HEK293 (cell line): ENCODE measurements around the gene TFAM.

Experiments
- SCRT1 ChIP-seq: fragments of 450-650 bp; formaldehyde crosslinking; IDR thresholded peaks from 2 replicates; pipeline ENCODE4 v1.5.1; 2016; ENCODE audit warnings: missing biosample characterization, missing genetic modification characterization, borderline replicate concordance
- ZFP3 ChIP-seq: fragments of 450-650 bp; formaldehyde crosslinking; IDR thresholded peaks from 2 replicates; pipeline ENCODE4 v1.5.1; 2016; ENCODE audit warnings: low read depth, missing biosample characterization, missing genetic modification characterization
- ZNF121 ChIP-seq: fragments of 450-650 bp; formaldehyde crosslinking; IDR thresholded peaks from 2 replicates; pipeline ENCODE4 v1.5.1; 2016; ENCODE audit warnings: missing biosample characterization, missing genetic modification characterization
- ZNF416 ChIP-seq: fragments of 450-650 bp; formaldehyde crosslinking; IDR thresholded peaks from 2 replicates; pipeline ENCODE4 v1.5.1; 2016; ENCODE audit warnings: missing biosample characterization, missing genetic modification characterization
- ZNF629 ChIP-seq: fragments of 450-650 bp; formaldehyde crosslinking; IDR thresholded peaks from 2 replicates; pipeline ENCODE4 v1.5.1; 2017; ENCODE audit warnings: missing biosample characterization, missing genetic modification characterization
- ZNF658 ChIP-seq: fragments of 450-650 bp; formaldehyde crosslinking; IDR thresholded peaks from 2 replicates; pipeline ENCODE4; 2016; ENCODE audit warnings: missing biosample characterization, missing genetic modification characterization
- ZNF792 ChIP-seq: fragments of 450-650 bp; formaldehyde crosslinking; IDR thresholded peaks from 2 replicates; pipeline ENCODE4 v1.5.1; 2016; ENCODE audit warnings: missing biosample characterization, missing genetic modification characterization
- TF ChIP-seq, protein P1 (sequence below): fragments of 450-650 bp; formaldehyde crosslinking; IDR thresholded peaks from 2 replicates; pipeline ENCODE4 v1.5.1; 2016; ENCODE audit warnings: missing biosample characterization, missing genetic modification characterization
- TF ChIP-seq, protein P2 (sequence below): fragments of 450-650 bp; formaldehyde crosslinking; IDR thresholded peaks from 2 replicates; pipeline ENCODE4 v1.5.1; 2016; ENCODE audit warnings: missing biosample characterization, missing genetic modification characterization

DNA sequence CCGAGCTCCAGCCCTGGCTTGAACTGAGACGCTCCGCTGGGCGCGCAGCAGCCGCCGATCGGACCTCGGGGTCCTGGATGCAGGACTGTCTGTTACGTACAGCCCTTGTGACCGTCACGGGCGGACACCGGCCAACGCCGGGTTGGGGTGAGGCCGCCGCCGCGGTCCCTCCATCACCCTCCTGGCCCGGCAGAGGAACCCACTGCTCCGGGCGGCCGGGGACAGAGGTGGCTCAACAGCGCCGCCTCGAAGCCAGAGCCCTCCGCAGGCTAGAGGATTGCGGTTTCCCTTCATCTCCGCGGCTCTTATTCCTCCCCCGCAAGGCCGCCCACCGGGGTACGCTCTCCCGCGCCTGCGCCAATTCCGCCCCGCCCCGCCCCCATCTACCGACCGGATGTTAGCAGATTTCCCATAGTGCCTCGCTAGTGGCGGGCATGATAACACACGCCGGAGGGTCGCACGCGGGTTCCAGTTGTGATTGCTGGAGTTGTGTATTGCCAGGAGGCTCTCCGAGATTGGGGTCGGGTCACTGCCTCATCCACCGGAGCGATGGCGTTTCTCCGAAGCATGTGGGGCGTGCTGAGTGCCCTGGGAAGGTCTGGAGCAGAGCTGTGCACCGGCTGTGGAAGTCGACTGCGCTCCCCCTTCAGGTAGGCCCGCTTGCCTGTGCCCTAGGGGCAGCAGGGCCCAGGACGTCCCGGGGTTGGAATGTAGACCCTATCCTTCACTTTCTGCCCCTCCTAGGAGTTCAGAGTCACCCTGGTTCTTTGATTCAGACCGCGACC, at the start of gene TFAM:
- TF ChIP-seq ZNF121 (0 out of 2 replicates have a peak, but pooled peaks have one; percentile 28), SCRT1 (no peak), ZFP3 (tag by site-specific recombination) (no peak), ZNF792 (tag by site-specific recombination) (no peak), ZNF629 (tag by site-specific recombination) (peak; percentile 60), ZNF416 (tag by site-specific recombination) (no peak), ZNF658 (tag by site-specific recombination) (no peak)
- TF ChIP-seq, protein P1, sequence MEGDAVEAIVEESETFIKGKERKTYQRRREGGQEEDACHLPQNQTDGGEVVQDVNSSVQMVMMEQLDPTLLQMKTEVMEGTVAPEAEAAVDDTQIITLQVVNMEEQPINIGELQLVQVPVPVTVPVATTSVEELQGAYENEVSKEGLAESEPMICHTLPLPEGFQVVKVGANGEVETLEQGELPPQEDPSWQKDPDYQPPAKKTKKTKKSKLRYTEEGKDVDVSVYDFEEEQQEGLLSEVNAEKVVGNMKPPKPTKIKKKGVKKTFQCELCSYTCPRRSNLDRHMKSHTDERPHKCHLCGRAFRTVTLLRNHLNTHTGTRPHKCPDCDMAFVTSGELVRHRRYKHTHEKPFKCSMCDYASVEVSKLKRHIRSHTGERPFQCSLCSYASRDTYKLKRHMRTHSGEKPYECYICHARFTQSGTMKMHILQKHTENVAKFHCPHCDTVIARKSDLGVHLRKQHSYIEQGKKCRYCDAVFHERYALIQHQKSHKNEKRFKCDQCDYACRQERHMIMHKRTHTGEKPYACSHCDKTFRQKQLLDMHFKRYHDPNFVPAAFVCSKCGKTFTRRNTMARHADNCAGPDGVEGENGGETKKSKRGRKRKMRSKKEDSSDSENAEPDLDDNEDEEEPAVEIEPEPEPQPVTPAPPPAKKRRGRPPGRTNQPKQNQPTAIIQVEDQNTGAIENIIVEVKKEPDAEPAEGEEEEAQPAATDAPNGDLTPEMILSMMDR (tag by site-specific recombination) = peak; percentile 96
- TF ChIP-seq, protein P2, sequence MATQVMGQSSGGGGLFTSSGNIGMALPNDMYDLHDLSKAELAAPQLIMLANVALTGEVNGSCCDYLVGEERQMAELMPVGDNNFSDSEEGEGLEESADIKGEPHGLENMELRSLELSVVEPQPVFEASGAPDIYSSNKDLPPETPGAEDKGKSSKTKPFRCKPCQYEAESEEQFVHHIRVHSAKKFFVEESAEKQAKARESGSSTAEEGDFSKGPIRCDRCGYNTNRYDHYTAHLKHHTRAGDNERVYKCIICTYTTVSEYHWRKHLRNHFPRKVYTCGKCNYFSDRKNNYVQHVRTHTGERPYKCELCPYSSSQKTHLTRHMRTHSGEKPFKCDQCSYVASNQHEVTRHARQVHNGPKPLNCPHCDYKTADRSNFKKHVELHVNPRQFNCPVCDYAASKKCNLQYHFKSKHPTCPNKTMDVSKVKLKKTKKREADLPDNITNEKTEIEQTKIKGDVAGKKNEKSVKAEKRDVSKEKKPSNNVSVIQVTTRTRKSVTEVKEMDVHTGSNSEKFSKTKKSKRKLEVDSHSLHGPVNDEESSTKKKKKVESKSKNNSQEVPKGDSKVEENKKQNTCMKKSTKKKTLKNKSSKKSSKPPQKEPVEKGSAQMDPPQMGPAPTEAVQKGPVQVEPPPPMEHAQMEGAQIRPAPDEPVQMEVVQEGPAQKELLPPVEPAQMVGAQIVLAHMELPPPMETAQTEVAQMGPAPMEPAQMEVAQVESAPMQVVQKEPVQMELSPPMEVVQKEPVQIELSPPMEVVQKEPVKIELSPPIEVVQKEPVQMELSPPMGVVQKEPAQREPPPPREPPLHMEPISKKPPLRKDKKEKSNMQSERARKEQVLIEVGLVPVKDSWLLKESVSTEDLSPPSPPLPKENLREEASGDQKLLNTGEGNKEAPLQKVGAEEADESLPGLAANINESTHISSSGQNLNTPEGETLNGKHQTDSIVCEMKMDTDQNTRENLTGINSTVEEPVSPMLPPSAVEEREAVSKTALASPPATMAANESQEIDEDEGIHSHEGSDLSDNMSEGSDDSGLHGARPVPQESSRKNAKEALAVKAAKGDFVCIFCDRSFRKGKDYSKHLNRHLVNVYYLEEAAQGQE (tag by site-specific recombination) = peak; percentile 14; the same call in 1 of the 2 replicates
